Tibial artery (tissue), 4 donors: ENCODE results near the gene VTI1A.

Experiments
- DNase-seq, 2 donors: peaks; one replicate each; pipeline ENCODE4 v3.0.0-alpha.2; 2019
- H3K27ac ChIP-seq, 2 donors: fragments of 200-600 bp; sonication (generic) in 1 of 2; 1 replicate in 1 of 2; 2 replicates in 1 of 2; pipeline ENCODE4 v1.5.1; 2018 to 2019; ENCODE audit warnings: mild to moderate bottlenecking in 1 of 2
- H3K27me3 ChIP-seq, 2 donors: fragments of 200-600 bp; sonication (generic) in 1 of 2; one replicate each; pipeline versions ENCODE4 v1.5.1 to v1.6.0; 2016 to 2019
- H3K36me3 ChIP-seq, 3 donors: fragments of 200-600 bp; sonication (generic) in 2 of 3; one replicate each; pipeline ENCODE4 v1.5.1; 2016 to 2019; ENCODE audit warnings: mild to moderate bottlenecking in 2 of 3
- H3K4me1 ChIP-seq, 4 donors: fragments of 200-600 bp; sonication (generic) in 2 of 4; 1 replicate in 3 of 4; 2 replicates in 1 of 4; pipeline ENCODE4 v1.5.1; 2016 to 2019
- H3K4me3 ChIP-seq, 2 donors: fragments of 200-600 bp; sonication (generic) in 1 of 2; 1 replicate in 1 of 2; 2 replicates in 1 of 2; pipeline ENCODE4 v1.5.1; 2018 to 2019; ENCODE audit warnings: mild to moderate bottlenecking in 2 of 2
- H3K9me3 ChIP-seq, 3 donors: fragments of 200-600 bp; sonication (generic) in 1 of 3; one replicate each; pipeline ENCODE4 v1.5.1; 2016 to 2019
- intact Hi-C: fragments of 100-400 bp; cut with DNase I; formaldehyde crosslinking; loops from one replicate; pipeline ENCODE4 v1.15.0; 2023; ENCODE audit warnings: low total_unique reads
- TF ChIP-seq, protein P1 (sequence below), 2 experiments: fragments of 200-600 bp in 1 of 2; fragments of 450-650 bp in 1 of 2; IDR thresholded peaks; one replicate each; pipeline ENCODE4 v1.5.1; 2017 to 2019; ENCODE audit warnings: antibody characterized with exemption in 2 of 2, mild to moderate bottlenecking in 1 of 2, moderate library complexity in 1 of 2

Gene VTI1A

DNA sequence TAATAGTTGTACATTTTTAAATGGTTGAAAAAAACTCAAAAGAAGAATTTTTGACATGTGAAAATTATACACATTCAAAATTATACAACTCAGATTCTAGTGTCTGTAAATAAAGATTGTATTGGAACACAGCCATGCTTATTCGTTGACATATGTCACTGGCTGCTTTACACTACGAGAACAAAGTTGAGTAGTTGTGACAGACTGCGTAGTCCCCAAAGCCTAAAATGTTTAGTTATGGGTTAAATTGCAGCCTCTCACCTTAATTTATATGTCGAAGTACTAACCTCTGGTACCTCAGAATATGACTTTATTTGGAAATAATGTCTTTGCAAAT is 358.2 kb downstream of the VTI1A start:
- TF ChIP-seq, protein P1, sequence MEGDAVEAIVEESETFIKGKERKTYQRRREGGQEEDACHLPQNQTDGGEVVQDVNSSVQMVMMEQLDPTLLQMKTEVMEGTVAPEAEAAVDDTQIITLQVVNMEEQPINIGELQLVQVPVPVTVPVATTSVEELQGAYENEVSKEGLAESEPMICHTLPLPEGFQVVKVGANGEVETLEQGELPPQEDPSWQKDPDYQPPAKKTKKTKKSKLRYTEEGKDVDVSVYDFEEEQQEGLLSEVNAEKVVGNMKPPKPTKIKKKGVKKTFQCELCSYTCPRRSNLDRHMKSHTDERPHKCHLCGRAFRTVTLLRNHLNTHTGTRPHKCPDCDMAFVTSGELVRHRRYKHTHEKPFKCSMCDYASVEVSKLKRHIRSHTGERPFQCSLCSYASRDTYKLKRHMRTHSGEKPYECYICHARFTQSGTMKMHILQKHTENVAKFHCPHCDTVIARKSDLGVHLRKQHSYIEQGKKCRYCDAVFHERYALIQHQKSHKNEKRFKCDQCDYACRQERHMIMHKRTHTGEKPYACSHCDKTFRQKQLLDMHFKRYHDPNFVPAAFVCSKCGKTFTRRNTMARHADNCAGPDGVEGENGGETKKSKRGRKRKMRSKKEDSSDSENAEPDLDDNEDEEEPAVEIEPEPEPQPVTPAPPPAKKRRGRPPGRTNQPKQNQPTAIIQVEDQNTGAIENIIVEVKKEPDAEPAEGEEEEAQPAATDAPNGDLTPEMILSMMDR (IDR thresholded peaks at IDR 0.05) = no peak
- Histone ChIP-seq H3K36me3 (no peaks in the 10 kb centered on the region), H3K27me3 (no peaks in the 10 kb centered on the region), H3K9me3 (no peaks in the 10 kb centered on the region), H3K4me1 (no peaks in the 10 kb centered on the region), H3K4me3 (no peak overlapping the region), H3K27ac (no peak overlapping the region)
- intact Hi-C loops = no loop called here
- no peak for DNase-seq

DNA sequence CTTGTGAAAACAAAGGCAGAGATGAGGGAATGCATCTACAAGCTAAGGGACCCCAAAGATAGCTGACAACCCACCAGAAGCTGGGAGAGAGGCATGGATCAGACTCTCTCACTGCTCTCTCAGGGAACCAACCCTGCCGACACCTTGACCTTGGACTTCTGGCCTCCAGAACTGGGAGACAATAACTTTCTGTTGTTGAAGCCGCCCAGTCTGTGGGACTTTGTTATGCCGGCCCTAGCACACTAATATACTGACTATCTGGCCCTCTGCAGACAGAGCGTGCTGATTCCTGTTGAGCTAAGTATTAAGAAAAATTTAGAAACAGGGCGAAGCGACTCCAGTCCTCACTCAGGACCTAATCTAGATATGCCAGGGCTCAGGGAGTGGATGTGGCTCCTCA is 358.7 kb downstream of the VTI1A start:
- no peak for DNase-seq
- no peaks in the 10 kb centered on the region for H3K4me1 ChIP-seq

GRCh38 chr10:112807013-112807412 is 360.0 kb downstream of the VTI1A start:
- intact Hi-C loops = no loop called here
- Histone ChIP-seq H3K4me1 (peaks cover 0 to 3% (median 1%) of the 10 kb centered on the region in 4 donors), H3K27ac (no peak overlapping the region), H3K27me3 (no peaks in the 10 kb centered on the region), H3K9me3 (no peaks in the 10 kb centered on the region), H3K4me3 (no peak overlapping the region), H3K36me3 (no peaks in the 10 kb centered on the region)
- peak in 1 of 2 donors; percentile 3 for DNase-seq
- TF ChIP-seq, protein P1 (IDR thresholded peaks at IDR 0.05) = no peak

More for the DNA sequence above, 358.7 kb downstream of the VTI1A start:
- no peaks in the 10 kb centered on the region for H3K36me3 ChIP-seq
- no peaks in the 10 kb centered on the region for H3K27me3 ChIP-seq
- H3K27ac ChIP-seq = no peak overlapping the region
- no peak overlapping the region for H3K4me3 ChIP-seq
- TF ChIP-seq, protein P1 (IDR thresholded peaks at IDR 0.05) = no peak
- intact Hi-C loops = no loop called here
- H3K9me3 ChIP-seq = no peaks in the 10 kb centered on the region

GRCh38 chr10:112809736-112810135 is 362.7 kb downstream of the VTI1A start:
- Histone ChIP-seq H3K4me1 (peaks cover 0 to 13% (median 11%) of the 10 kb centered on the region in 4 donors), H3K36me3 (no peaks in the 10 kb centered on the region), H3K9me3 (no peaks in the 10 kb centered on the region), H3K27me3 (no peaks in the 10 kb centered on the region), H3K27ac (no peak overlapping the region), H3K4me3 (no peak overlapping the region)
- TF ChIP-seq, protein P1 (IDR thresholded peaks at IDR 0.05) = no peak
- no peak for DNase-seq
- intact Hi-C loops = no loop called here

DNA sequence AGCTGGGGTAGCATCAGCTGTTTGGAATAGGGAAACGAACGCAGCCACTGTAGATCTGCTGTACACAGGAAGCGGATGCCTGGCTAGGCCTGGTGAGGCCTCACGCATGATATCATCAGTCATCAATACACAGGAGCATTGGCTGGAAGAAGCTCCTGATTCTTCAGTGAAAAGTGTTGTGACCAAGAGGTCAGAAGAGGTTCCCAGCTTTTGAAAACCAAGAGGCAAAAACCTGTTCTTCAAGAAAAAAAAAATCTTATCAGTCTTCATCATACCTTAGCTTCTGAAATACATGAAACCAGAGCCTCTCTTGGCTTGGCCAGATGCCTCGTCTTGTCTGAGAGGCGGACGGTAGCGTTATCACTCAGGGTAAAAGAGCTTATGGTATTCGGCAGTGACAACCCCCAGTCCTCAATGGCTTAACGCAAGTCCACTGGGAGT is 363.7 kb downstream of the VTI1A start:
- peak overlapping the region in 1 of 2 donors; percentile 55 for H3K27ac ChIP-seq
- H3K36me3 ChIP-seq = no peaks in the 10 kb centered on the region
- no peaks in the 10 kb centered on the region for H3K9me3 ChIP-seq
- intact Hi-C loops = no loop called here
- H3K4me1 ChIP-seq = peaks cover 0 to 19% (median 14%) of the 10 kb centered on the region in 4 donors
- H3K27me3 ChIP-seq = no peaks in the 10 kb centered on the region
- no peak overlapping the region for H3K4me3 ChIP-seq
- TF ChIP-seq, protein P1 (IDR thresholded peaks at IDR 0.05) = no peak
- peak in 1 of 2 donors; percentile 15 for DNase-seq
